ENCODE data around the gene EDEM1.
A peak's percentile ranks its signal among the peaks of the same experiment; 100 is the strongest.

Gene EDEM1

DNA sequence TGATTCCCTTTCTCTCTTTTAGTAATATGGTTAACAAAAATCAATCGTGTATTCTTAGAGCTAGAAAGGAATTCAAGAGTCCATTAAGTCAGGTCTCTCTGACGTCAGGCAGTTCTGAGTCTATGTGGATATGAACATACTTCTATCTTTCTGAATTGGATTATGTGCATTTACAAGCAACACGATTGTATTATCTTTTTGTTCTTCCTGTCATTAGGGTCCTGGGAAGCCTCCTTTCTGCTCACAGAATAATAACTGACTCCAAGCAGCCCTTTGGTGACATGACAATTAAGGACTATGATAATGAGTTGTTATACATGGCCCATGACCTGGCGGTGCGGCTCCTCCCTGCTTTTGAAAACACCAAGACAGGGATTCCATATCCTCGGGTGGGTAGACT, 14.0 kb downstream of the EDEM1 start:
- no peak for DNase-seq

- DNase-seq, result peak; percentile 87
Measured at GRCh38 chr3:5202222-5202621, 14.7 kb downstream of the EDEM1 start.

DNA sequence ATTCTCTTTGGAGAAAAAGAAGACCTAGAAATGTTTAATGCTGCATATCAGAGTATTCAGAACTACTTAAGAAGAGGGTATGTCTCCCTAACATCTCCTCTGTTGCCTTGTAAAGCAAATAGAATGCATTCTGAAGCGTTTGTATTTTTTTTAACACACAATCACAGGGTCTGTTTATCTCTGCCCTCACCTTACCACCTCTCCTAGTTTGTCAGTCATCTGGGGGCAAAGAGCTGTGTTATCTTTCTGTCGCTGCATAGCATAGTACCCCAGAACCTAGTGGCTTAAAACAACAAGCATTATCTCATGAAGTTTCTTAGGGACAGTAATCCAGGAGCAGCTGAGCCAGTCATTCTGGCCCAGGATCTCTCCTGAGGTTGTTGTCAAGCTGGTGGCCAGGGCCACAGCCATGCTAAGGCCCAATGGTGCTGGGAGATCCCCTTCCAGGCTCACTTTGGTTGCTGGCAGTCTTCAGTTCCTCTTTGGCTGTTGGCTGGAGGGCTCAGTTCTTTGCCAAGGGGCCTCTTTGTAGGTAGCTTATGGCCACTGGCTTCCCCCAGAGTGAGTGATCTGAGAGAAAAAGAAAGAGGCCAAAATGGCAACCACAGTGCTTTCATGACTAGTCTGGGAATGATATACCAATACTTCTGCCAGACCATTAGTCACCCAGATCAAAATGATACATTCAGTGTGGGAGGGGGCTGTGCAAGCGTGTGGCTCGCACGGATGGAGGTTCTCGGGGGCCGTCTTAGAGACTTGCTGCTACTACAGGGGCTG, 17.8 kb downstream of the EDEM1 start:
- DNase-seq, result peak; percentile 65

- no peak for DNase-seq
Measured at GRCh38 chr3:5210926-5211325, 23.4 kb downstream of the EDEM1 start.

DNA sequence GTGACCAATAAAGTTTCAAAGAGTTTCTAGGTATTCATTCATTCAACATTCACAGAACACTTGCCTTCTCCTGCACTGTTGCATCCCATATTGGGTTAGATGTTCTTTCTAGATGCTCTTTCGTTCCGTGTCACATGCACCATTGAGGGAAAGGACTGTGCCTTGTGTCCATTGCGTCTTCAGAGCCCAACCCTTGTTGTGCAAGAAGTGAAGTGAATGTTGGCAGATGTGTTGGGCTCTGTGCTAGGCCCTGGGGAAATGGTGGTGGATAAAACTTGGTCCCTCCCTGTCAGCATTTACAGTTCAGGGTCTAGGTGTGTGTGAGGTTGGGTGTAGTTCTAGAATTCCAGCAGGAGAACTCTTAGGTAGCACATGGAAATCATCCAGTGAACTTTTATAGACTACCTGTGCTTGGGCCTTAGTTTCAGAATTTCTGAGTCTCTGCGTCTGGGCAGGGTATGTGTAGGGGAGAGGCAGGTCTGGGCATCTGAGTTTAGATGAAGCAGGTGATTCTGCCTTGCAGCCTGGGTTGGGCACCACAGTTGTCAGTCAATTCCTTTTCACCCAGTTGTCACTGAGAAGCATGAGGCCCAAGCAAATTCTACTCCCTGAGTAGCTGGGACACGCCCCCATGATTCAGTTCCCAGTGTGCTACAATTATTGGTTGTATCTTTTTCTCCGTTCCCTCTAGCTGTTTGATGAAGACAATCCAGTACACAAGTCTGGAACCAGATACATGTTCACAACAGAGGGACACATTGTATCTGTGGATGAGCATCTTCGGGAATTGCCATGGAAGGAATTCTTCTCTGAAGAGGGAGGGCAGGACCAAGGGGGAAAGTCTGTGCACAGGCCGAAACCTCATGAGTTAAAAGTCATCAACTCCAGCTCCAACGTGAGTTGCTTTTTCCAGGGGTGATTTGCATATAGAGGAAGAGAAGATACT, 25.4 kb downstream of the EDEM1 start:
- no peak for DNase-seq

- no peak for DNase-seq
Measured at GRCh38 chr3:5213574-5213966, 26.1 kb downstream of the EDEM1 start.

- DNase-seq, result no peak
Measured at GRCh38 chr3:5214352-5214751, 26.8 kb downstream of the EDEM1 start.

DNA sequence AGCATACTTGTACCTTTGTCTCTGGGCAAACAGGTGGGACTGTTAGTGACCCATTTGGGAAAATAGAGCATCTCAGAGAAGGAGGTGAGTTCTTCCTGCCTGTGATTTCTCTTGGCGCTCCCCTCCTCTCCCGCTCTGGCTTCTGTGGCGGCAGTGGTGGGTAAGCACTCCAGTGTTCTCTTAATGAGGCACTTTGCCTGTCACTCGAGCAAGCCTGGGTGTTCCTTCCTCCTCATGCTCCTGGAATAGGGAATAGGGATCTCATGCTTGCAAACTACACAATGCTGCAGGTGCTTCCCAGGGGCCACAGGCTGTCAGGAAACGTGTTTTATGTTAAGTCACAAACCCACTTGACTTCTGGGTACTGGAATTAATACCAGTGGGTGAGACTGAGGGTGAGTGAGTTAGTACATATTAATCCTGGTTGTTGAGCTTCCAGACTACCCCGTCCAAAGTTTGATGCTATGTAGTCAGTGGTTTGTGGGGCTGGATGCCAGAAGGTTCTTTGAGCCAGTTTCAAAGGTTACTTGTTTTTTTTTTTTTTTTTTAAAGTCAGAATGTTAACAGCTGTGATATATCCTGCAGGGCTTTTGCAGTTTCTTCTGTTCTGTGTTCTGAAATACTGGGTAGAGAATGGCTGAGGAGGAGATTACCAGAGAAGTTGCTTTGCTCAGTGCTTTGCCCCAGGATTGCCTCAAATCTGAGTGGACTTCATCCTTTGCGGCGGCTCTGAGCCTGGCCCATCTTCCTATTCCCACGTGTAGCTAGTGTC, 30.5 kb downstream of the EDEM1 start:
- DNase-seq, result peak; percentile 66

GRCh38 chr3:5218815-5219214, 31.3 kb downstream of the EDEM1 start:
- no peak for DNase-seq

GRCh38 chr3:5219216-5219615, 31.7 kb downstream of the EDEM1 start:
- no peak for DNase-seq

DNA sequence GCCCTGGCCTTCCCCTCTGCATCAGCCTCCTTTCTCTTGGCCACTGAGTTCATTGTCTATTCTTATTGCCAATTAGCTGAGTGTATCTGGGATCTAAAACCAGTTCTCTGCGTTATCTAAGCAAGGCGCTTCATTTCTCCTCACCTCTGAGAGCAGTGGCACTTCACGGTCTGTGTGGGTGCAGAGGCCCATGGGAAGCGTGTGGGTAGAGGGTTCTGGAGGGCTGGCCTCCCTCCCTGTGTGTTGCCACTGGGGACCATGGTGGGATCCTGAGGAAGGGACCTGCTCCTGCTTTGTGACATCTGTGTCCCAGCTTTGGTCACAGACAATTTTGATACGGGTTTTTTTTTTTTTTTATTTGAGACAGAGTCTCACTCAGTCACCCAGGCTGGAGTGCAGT, 32.7 kb downstream of the EDEM1 start:
- DNase-seq, result no peak

DNA sequence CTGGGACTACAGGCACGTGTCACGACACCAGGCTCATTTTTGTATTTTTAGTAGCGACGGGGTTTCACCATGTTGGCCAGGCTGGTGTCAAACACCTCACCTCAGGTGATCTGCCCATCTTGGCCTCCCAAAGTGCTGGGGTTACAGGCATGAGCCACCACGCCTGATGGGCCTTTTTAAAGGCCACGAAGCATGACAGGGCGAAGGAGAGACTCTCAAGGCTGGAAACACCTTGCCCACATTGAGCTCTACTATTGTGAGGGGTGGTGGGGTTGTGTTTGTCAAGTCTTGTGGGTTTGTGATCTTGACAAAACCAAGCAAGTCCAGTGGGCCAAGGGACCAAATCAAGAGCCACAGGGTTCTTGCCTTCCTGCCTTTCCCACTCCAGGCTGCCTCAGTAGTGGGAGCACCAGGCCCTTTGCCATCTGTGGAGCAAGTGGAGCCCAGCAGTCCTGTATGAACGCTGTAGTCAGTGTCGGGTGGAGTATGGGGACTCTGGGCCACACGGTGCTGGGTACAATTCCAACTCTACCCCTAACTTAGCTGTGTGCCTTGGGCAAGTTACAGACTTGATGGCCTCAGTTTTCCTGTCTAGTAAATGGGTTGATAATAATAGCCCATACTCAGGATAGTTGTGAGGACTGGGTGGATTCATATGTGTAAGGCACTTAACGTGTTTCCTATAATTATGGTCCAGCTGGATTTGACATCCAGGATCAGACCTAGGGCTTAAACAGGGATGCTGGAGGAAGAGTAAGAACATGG, 33.3 kb downstream of the EDEM1 start:
- DNase-seq, result no peak

DNA sequence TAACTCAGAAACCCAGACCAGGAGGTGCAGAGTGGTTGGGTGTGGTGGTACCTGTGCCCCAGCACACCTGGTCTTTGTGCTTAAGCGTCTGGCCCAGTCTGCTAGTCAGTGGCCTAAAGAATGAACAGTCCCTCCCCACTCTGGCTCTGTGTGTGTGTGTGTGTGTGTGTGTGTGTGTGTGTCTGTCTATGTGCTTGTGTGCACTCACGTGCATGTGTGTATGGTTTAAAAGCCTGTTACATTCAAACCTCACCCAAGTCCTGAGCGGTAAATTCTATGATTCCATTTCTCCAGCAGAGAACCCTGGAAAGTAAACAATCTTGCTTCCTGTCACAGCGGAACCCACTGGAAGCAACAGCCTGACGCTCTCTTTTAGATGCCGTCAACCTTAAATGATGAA, 34.2 kb downstream of the EDEM1 start:
- no peak for DNase-seq

- DNase-seq, result no peak
Measured at GRCh38 chr3:5222283-5223005, 34.9 kb downstream of the EDEM1 start.

DNA sequence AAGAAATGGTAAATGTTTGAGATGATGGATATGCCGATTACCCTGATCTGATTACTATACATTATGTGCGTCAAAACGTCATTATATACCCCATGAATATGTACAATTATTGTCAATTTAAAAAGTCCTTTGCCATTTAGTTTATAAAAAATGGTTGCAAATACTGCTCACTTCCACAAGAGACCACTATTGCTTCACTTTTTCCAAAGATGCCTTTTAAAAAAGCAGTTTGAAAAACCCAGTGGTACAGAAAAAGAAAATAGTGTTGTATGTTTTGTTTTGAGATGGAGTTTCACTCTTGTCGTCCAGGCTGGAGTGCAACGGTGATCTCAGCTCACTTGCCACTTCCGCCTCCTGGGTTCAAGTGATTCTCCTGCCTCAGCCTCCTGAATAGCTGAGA, 39.3 kb downstream of the EDEM1 start:
- DNase-seq, result peak; percentile 54

DNA sequence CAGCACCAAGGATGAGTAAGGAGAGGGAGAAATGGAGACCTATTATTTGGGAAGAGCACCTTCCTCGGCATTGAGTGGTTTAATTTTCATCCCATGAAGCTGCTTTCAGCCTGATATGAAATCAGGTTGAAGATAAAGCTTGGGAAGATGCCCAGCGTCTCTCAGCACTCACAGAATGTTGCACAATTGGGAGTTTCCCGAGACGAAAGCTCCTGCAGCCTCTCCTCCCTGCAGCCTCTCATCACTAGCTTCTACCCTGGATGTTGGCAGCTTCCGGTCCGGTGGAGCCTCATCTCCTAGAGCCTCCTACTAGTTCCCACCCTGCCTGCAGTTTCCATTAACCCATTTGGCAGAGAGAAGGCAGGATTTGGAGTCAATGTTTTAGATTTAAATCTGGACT, 40.3 kb downstream of the EDEM1 start:
- DNase-seq, result no peak

- DNase-seq, result no peak
Measured at GRCh38 chr3:5229414-5229813, 41.9 kb downstream of the EDEM1 start.

DNA sequence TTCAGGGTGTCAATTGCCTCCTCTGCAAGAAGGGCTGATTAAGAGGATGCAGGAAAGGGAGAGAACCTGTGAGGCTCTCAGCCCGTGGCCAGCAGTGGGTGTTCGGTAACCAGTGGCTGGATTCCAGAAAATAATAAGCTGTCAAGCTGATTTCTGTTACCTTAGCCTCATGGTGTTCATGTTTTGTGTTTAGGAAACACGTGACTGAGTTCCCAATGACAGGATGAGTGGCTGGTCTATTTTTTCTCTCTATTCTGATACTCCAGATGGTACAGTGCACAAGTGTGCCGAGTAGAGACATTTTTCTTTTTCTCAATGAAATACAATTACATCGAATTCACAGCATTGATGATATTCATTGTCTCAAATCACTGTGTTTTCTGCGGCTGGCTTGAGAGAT, 43.6 kb downstream of the EDEM1 start:
- no peak for DNase-seq

DNA sequence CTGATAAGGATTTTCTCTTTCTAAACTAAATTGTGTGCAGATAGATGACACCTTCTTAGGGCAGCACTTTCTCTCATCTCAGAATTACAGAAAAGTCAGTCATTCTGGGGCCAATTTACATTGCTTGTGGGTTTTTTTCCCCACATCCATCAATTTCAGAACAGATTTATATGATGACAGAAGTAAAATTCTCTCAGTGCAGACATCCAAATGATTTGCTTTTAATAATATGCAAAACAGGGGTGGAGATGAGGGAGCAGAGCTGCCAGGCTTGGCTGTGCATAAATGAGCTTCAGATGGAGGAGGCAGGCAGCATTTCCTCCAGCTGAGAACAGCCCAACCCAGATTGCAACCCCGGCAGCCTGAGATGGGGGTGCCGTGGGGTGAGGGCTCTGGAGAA, 44.0 kb downstream of the EDEM1 start:
- no peak for DNase-seq

DNA sequence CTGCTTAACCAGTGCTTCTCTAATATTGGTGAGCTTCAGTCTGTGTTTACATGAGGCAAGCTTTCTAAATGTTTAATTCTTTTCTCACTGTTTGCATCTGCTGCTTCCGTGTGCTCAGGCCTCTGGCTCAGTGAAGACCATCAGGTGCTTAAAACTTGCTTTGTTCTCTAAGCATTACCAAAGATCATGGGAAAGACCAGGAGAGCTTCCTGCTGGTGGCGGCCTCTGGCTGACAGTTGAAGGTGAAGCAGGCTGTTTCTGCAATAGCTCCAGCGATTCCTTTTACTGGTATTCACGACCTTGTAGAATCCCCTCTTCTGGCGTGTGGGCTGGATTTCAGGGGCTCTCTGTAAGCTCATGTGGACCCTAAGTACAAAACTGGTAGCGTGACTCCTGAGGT, 45.1 kb downstream of the EDEM1 start:
- no peak for DNase-seq

GRCh38 chr3:5233026-5233425, 45.5 kb downstream of the EDEM1 start:
- DNase-seq, result no peak

DNA sequence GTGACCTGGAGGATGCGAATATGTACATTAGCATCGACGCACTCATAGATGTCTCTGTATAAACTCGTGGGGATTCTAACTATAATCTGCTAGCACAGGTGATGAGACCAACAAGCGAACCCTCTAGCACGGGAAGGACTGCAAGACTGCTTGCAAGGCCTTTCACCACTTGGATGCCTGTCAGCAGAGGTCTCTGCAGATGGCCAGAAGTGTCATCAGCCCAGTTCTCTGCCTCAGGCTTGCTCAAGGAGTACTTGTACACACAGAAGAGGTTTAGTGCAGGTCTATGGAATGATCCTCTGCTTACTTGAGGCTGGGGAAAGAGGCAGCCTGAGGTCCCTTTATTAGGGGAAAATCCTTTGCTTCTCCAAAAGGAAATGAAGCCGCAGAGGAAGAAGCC, 48.1 kb downstream of the EDEM1 start:
- DNase-seq, result no peak

Measured in fibroblast of upper back skin (primary cell).